NCI-H510A (cell line): ENCODE results near the gene ALAS1.

Source experiments
- DNase-seq: peaks from one replicate; lab custom pipeline; 2025; lab: John Stamatoyannopoulos, UW

The ALAS1 gene

DNA sequence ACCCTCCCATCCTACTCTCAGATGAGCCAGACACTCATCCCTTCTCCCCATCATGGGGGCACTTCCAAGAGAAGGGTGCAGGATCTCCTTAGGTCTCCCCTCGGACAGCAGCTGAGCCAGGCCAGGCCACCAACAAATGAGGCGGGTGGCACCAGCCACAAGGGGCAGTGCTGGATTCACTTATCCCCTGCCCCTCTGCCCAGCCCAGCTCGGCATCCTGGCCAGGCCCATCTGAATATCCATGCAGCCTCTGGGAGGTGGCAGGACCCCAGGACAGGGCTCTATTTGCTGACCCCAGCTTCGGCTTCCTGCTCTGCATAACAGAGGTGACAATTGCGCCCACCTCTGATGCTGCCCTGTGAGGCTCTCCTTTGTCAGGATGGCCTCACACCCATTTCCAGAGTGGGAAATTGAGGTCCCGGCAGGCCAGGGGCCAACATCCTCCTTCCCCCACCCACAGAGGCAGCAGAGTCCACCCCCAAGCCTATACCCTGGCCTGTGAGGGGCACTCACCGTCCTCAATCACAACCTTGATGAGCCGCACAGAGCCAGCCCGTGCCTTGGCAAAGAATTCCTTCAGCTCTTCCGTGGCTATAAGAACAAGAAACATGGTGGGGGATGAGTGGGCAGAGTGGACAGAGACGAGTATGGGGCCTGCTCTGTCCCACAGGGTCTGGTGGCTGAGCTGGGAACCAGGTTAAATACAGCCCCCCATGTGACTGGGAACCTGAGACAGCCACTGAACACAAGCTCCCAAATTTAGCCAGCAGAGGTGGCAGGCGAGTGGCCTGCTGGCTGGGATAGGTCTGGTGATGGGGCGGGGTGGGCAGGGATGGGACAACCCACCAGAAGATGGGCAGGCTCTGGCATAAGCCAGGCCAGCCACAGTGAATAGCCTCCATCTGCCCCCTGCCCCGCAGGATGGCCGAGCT lies 36.8 kb downstream of the ALAS1 start:
- DNase-seq = no peak

DNA sequence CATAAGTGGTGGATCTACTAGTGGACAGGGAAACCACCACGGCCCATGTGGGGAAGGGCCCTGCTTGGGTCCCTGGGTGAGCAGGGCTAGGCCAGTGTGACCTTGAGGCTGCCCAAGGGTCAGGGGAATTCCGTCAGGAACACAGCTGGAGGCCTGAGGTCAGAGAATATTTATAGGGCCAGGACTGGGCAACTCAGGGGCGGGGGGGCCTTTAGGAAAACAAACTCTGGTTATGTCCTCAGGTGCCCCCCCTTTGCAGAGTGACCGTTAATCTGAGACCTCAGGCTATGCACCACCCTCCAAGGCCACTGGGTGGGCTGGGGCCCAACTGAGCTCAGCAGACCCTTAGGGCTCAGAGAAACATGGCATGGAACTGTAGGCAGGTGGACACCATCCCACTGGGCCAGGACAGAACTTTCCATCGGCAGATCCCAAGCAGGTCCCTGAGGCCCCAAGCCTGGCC lies 38.5 kb downstream of the ALAS1 start:
- DNase-seq = no peak

- no peak for DNase-seq
These were observed 39.2 kb downstream of the ALAS1 start for GRCh38 chr3:52237006-52237656.

GRCh38 chr3:52237657-52238172 lies 39.8 kb downstream of the ALAS1 start:
- DNase-seq = no peak

GRCh38 chr3:52238193-52238760 lies 40.3 kb downstream of the ALAS1 start:
- DNase-seq = no peak

DNA sequence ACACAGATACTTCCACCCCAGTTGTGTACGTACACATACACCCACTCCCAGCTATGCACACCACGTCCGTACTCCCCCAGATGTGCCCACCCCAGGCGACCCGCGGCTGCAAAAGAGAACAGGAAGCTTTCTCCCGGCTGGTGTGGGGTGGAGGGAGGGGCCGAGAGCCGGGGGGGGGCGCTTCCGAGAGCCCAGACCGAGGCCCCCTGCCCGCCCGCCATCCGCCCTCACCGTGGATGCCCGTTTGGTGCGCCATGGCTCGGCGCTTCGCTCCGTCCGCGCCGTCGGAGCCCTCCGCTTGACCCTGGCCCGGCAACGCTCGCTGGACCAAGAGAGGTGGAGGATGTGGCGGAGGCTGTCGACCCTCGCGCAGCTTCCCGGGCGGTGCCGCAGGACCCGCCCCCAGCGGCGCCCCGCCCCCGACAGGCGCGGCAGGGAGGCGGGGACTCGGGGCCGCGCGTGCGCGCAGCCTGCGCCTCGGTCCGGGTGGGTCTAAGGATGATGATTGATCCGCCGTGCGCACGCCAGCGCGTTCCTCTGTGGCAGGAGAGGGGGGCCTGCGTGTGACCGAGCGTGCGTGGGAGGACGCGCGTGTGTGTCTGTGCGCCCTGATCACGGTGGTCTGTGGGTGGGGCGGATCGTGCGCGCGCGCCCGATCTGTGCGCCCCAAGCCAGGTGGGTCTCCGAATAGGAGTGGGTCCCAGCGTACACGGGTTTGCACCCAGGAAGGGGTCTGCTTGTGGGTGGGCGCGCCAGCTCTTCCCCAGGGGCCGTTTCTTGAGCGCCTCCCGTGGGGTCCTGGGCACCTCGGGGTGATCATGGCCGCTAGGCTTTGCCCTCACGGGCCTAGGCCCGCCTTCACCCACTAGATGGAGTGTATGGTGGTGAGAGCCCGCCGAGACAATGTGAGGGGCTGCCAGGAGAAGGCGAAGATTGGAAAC lies 41.1 kb downstream of the ALAS1 start, which contains the start of gene TWF2:
TWF2 (minus strand) TSS at position 398 of the 941 bp plus-strand sequence; CDS start at position 256, 142 bp downstream.
- peak; percentile 25 for DNase-seq

DNA sequence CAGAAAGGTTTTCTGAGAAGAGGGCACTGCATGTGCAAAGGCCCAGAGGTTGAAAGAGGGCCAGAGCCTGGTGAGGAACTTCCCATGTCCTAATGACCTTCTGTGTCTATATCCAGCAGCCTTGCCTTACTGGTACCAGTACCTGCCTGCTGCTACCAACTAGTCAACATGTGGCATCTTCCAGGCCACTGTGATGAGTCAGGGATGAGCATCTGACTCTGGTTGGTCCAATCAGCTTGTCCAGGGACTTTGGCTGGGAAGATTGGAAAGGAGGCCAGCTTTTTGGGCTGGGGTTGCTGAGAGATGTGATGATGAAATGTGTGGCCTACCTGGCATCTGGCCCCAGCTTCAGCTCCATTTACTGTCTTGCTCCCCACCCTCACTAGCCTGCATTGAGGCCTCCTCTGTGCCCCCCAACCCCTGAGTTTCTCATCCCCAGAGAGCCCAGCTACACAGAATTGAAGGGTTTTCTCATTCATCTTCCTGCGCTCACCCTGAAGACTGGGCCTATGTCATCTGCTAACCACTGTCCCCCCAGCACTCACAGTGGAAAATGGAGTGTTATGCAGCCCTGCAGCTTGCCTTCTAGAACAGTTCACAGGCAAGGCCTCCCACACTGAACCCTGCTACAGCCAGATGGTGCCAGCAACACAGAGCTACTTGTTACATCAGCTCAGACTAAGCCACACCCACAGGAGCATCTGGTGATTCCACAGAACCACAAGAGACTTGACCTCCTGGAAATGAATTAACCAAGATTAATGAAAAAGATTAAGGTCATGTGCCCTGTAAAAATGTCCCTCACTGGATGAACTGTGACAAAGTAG lies 42.3 kb downstream of the ALAS1 start:
- DNase-seq = peak; percentile 48

DNA sequence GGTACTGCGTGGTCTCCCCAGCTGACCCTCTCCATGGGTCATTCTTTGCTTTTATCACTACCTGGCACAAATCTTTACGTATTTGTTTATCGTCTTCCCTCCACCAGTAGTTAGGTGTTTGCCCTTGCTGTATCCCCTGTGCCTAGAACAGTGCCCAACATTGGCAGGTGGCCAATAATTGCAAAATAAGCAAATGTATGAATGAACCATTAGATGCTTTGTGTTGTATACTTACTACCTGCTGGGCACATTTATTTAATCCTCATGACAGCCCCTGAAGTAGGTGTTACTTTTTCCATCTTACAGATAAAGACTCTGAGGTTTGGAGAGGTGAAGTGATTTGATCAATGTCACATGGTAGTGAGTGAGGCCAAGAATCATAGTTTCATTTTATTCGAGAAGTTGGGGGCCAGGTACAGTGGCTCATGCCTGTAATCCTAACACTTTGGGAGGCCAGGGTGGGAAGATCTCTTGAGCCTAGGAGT lies 43.0 kb downstream of the ALAS1 start:
- DNase-seq = no peak

GRCh38 chr3:52242039-52242438 lies 44.1 kb downstream of the ALAS1 start:
- DNase-seq = no peak

DNA sequence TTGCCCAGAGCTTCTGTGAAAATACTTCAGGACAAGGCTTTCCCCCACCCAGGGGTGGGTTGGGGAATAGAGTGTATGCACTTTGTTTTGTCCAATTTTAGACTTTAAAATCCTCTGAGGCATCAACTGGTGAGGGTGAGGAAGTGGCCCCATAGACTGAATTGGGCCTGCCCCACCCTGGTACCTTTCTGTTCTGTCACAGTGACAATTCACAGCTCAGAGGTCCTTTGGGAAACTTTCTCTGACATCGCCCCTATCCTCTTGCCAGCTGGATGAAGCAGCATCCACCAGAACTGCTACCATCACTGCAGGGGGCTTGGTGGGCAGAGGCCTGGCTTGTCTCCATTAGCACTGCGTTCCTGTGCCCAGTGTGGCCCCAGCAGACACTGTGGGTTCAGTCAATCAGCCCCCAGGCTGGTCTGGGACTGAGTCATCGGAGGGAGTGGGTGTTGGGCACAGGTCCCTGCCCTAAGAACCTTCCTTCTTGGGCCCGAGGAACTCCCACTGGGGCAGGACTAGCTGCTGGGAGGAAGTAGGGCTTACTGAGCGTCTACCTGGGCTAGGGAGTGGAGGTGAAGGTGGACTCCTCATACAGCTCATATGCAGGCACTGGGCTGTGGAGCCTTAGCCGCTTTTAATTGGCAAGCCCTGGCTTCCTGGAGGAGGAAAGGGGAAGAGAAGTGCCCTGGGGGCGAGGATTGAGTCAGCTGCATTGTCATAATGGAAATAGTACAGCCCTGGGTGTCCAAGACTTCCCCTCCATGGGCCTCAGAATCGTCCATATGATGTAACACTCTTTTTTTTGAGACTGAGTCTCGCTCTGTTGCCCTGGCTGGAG lies 46.0 kb downstream of the ALAS1 start:
- no peak for DNase-seq

- no peak for DNase-seq
These were observed 47.6 kb downstream of the ALAS1 start, which contains the start of gene PPM1M for GRCh38 chr3:52245322-52246263. Gene PPM1M, plus strand, starts transcription at chr3:52245759. Its CDS starts 66 bp downstream, at chr3:52245825.

GRCh38 chr3:52246264-52246620 lies 48.3 kb downstream of the ALAS1 start:
- no peak for DNase-seq

GRCh38 chr3:52246728-52247408 lies 48.9 kb downstream of the ALAS1 start:
- DNase-seq = no peak

DNA sequence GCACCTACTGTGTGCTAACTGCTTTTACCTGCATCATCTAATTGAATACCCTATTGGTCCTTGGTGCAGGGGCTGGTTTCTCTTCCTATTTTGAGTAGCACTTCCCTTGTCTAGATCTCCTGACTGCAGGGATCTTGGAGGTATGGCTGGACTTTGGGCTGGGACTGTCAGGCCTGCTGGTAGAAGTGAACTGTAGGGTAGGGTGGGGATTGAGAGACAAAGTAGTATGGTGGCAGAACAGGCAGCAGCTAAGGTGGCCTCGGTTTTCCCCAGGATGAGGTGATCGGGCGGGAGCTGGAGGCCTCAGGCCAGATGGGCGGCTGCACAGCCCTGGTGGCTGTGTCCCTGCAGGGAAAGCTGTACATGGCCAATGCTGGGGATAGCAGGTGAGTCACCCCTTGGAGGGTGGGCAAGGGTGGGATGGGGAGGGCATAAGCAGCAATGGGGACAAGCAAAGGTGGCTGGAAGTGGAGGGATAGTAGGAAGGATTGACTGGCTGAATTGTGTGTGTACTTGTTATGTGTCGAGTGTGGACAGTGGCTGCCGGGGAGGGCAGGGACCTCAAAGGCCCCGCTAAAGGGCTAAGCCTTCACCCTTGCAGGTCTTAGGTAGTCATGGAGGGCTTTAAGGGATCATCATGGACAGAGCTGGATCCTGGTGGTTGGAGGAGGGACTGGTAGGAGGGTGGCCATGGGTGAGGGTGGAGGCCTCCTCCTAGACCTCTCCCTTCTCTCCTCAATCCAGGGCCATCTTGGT lies 49.6 kb downstream of the ALAS1 start:
- no peak for DNase-seq

- DNase-seq = no peak
These were observed 50.2 kb downstream of the ALAS1 start for GRCh38 chr3:52248165-52248541.

- DNase-seq = no peak
These were observed 51.0 kb downstream of the ALAS1 start for GRCh38 chr3:52248816-52249547.
